Activated CD8-positive, alpha-beta memory T cell treated with anti-CD3 and anti-CD28 coated beads for 48 hours (primary cell): Measurements from ENCODE around the gene ELOVL1.
"Not testable (repeated sequence)": the region's sequence is repeated elsewhere in the genome, so short reads cannot be mapped to it uniquely, and the experiment has no call there.

ENCODE experiments used
- DNase-seq, 3 experiments: peaks; one replicate each; pipeline ENCODE4 v3.0.0-alpha.2; 2020; ENCODE audit warnings: low read depth in 2 of 3, low spot score in 2 of 3

ELOVL1 gene

GRCh38 chr1:43382027-43382779 is 14.4 kb upstream of the ELOVL1 start:
- no peak for DNase-seq

- DNase-seq: no peak
Observed at GRCh38 chr1:43381612-43382011, 13.8 kb upstream of the ELOVL1 start.

- DNase-seq: no peak
Observed at GRCh38 chr1:43379476-43379875, 11.7 kb upstream of the ELOVL1 start.

- DNase-seq: no peak
Observed at GRCh38 chr1:43377831-43378230, 10.0 kb upstream of the ELOVL1 start.

GRCh38 chr1:43376723-43377235 is 9.0 kb upstream of the ELOVL1 start:
- no peak for DNase-seq

GRCh38 chr1:43373066-43373940 is 5.5 kb upstream of the ELOVL1 start:
- no peak for DNase-seq

GRCh38 chr1:43372172-43372571 is 4.4 kb upstream of the ELOVL1 start:
- DNase-seq: no peak

- DNase-seq: no peak
Observed at GRCh38 chr1:43370564-43370963, 2.8 kb upstream of the ELOVL1 start.

GRCh38 chr1:43369779-43370178 is 2.0 kb upstream of the ELOVL1 start:
- DNase-seq: not testable (repeated sequence)

GRCh38 chr1:43368646-43369020 is 822 bp upstream of the ELOVL1 start:
- DNase-seq: no peak

GRCh38 chr1:43367026-43367903 is 546 bp downstream of the ELOVL1 start:
- DNase-seq: no peak

- DNase-seq: no peak
Observed at GRCh38 chr1:43366601-43367025, 1.2 kb downstream of the ELOVL1 start.

- DNase-seq: no peak
Observed at GRCh38 chr1:43366179-43366578, 1.6 kb downstream of the ELOVL1 start.

GRCh38 chr1:43365678-43366077 is 2.1 kb downstream of the ELOVL1 start:
- DNase-seq: no peak

GRCh38 chr1:43363935-43364525 is 3.8 kb downstream of the ELOVL1 start:
- DNase-seq: no peak

GRCh38 chr1:43363283-43363934 is 4.4 kb downstream of the ELOVL1 start:
- no peak for DNase-seq

GRCh38 chr1:43360616-43361015 is 7.2 kb downstream of the ELOVL1 start:
- no peak for DNase-seq

- no peak for DNase-seq
Observed at GRCh38 chr1:43359696-43360095, 8.1 kb downstream of the ELOVL1 start.

- peak; percentile 97 to 98 (median 97) for DNase-seq
Observed at GRCh38 chr1:43358746-43359693, 8.8 kb downstream of the ELOVL1 start, which contains the start of gene CDC20. Gene CDC20 (plus strand): TSS chr1:43358981. CDS start chr1:43359216, 235 bp downstream.
